Measurements from ENCODE around the gene CASZ1.

The CASZ1 gene

DNA sequence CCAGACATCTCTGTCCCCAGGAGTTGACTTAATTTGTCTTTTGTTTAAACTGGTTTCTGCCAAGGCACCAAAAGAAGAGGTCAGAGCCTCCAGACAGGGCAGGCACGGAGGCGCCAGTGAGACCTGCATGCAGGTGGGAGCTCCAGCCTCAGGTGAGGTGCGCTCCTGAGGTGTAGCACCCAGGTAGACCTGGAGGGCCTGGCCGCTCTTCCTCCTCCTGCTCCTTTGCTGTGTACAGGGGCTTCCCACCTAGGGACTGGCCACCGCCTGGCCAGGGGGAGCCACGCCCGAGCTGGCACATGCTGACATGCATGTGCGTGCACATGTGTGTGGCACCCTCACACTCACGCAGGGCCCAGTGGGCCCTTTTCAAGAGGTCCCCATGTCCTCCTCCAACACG is 163.0 kb downstream of the CASZ1 start:
- Histone ChIP-seq H3K9me3 (ENCODE audit: control insufficient read depth in 1 of 2, low read length in 2 of 2) (no peaks in the 10 kb centered on the region), H3K27ac (ENCODE audit: low read length) (no peak overlapping the region), H3K4me3 (ENCODE audit: low read depth in 1 of 2, low read length in 2 of 2) (no peak overlapping the region), H3K4me1 (ENCODE audit: control insufficient read depth in 1 of 2, insufficient read depth in 2 of 2, low read length in 2 of 2) (peaks cover 0 to 25% of the 10 kb centered on the region in 2 donors), H3K36me3 (ENCODE audit: control insufficient read depth in 1 of 2, insufficient read depth in 2 of 2, low read length in 2 of 2) (peaks cover 0 to 6% of the 10 kb centered on the region in 2 donors), H3K27me3 (ENCODE audit: low read depth, low read length) (no peaks in the 10 kb centered on the region)

DNA sequence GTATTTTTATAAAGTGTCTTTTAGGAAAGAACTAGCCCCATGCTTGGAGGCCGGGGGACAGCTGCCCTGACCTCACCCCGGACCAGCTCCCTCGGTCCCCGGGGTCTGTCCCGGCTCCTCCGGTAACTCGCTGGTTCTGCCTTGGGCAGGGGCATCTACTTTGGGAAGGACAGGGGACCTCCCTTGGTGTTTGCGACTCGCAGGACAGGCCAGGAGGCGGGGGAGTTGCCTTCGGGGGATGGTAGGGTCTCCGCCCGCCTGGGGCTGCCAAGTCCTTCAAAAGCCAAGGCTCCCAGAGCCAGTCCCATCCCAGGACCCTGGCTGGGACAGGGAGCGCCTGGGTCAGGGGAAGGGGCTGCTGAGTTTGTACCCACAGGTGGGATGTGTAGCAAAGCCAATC is 163.8 kb downstream of the CASZ1 start:
- Histone ChIP-seq H3K4me3 (ENCODE audit: low read depth in 1 of 2, low read length in 2 of 2) (no peak overlapping the region), H3K36me3 (ENCODE audit: control insufficient read depth in 1 of 2, insufficient read depth in 2 of 2, low read length in 2 of 2) (peaks cover 0 to 6% of the 10 kb centered on the region in 2 donors), H3K9me3 (ENCODE audit: control insufficient read depth in 1 of 2, low read length in 2 of 2) (no peaks in the 10 kb centered on the region), H3K27ac (ENCODE audit: low read length) (no peak overlapping the region), H3K27me3 (ENCODE audit: low read depth, low read length) (no peaks in the 10 kb centered on the region), H3K4me1 (ENCODE audit: control insufficient read depth in 1 of 2, insufficient read depth in 2 of 2, low read length in 2 of 2) (peaks cover 0 to 18% of the 10 kb centered on the region in 2 donors)

DNA sequence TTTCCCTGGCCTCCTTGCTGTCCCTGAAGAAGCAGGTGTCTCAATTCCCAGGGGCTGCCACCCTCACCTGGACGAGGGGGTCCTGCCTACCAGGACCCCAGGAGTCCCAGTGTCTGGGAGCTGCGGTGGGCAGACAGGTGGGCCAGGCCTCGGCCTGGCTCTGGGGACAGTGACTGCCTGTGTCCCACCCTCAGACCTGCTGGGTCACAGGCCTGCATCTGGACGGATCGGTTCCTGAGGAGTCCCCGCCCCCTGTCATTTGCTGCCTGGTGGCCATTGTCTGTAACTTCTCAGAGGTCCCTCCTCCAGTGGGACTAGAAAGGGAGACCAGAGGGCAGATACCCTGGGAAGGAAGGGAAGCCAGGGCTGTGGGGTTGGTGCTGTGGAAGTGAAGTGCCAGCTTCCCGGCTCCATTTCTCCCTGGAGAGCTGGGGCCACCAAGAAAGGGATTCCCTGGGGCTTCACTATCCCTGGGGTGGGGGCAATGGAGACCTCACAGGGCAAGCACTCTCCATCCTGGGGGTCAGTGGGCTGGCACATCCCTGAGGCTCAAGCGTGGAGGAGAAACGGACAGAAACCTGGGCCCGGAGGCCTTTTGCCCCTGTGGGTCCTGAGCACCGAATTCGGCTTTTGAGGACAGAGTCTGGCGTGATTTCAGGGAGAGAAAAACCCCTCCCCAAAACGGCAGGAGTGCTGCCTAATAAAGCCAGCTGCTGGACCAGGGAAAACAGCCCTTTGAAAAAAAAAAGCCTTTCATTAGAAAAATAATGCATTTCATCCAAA is 164.4 kb downstream of the CASZ1 start:
- no peaks in the 10 kb centered on the region for H3K9me3 ChIP-seq (ENCODE audit: control insufficient read depth in 1 of 2, low read length in 2 of 2)
- H3K27ac ChIP-seq (ENCODE audit: low read length), result no peak overlapping the region
- peaks cover 0 to 18% of the 10 kb centered on the region in 2 donors for H3K4me1 ChIP-seq (ENCODE audit: control insufficient read depth in 1 of 2, insufficient read depth in 2 of 2, low read length in 2 of 2)
- no peaks in the 10 kb centered on the region for H3K27me3 ChIP-seq (ENCODE audit: low read depth, low read length)
- peaks cover 0 to 6% of the 10 kb centered on the region in 2 donors for H3K36me3 ChIP-seq (ENCODE audit: control insufficient read depth in 1 of 2, insufficient read depth in 2 of 2, low read length in 2 of 2)
- no peak overlapping the region for H3K4me3 ChIP-seq (ENCODE audit: low read depth in 1 of 2, low read length in 2 of 2)

DNA sequence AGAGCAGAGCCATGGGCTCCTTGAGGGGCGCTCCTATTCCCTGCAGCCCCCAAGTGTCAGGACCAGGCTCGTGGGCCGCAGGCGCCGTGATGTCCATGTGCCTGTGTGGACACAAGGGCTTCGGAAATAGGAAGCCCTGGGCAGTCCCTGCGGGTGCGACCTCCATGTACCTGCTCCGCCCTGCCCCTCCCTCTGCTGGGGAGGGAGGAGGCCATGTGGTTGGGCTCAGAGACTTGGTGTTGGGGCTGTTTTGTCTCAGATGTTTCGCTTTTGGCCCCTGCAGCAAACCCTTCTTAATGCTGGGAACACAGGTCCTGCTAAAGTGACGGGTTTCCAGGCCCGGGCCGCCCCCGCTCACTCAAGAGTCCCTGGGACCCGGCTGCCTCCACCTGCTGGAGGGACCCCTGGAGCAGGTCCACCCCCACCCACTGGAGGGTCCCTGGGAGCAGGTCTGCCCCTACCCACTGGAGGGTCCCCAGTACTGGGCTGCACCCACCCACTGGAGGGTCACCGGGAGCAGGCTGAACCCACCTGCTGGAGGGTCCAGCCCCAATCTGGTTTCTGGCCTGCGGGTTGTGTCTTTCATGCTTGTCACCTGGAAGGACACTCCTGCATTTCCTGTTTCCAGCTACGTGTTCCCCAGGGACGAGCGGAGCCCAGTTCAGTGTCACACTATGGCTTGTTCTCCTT is 165.2 kb downstream of the CASZ1 start:
- H3K27ac ChIP-seq (ENCODE audit: low read length), result no peak overlapping the region
- no peaks in the 10 kb centered on the region for H3K9me3 ChIP-seq (ENCODE audit: control insufficient read depth in 1 of 2, low read length in 2 of 2)
- no peaks in the 10 kb centered on the region for H3K27me3 ChIP-seq (ENCODE audit: low read depth, low read length)
- H3K36me3 ChIP-seq (ENCODE audit: control insufficient read depth in 1 of 2, insufficient read depth in 2 of 2, low read length in 2 of 2), result peaks cover 0 to 7% of the 10 kb centered on the region in 2 donors
- no peak overlapping the region for H3K4me3 ChIP-seq (ENCODE audit: low read depth in 1 of 2, low read length in 2 of 2)
- H3K4me1 ChIP-seq (ENCODE audit: control insufficient read depth in 1 of 2, insufficient read depth in 2 of 2, low read length in 2 of 2), result peaks cover 0 to 18% of the 10 kb centered on the region in 2 donors

DNA sequence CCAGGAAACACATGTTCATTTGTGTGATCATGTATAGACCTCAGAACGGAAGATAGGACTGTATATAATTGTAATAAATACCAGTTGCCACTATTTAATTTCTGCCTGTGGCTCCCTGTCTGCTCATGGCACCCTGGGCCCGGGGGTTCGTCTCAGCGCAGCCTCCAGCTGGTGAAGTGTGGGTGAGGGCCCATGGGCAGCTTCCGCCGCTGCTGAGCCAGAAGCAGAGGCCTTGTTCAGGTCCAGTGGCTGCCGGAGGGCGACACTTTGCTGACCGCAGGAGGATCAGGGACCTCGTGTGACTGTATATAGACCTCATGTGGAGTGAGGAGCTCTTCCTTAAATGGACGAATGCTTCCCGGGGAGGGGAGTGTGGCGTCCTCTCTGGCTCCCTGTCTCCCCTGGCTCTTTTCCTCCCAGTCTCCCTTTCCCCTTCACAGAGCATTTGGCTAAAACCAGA is 165.8 kb downstream of the CASZ1 start:
- peaks cover 0 to 9% of the 10 kb centered on the region in 2 donors for H3K36me3 ChIP-seq (ENCODE audit: control insufficient read depth in 1 of 2, insufficient read depth in 2 of 2, low read length in 2 of 2)
- H3K27me3 ChIP-seq (ENCODE audit: low read depth, low read length), result no peaks in the 10 kb centered on the region
- no peaks in the 10 kb centered on the region for H3K9me3 ChIP-seq (ENCODE audit: control insufficient read depth in 1 of 2, low read length in 2 of 2)
- no peak overlapping the region for H3K4me3 ChIP-seq (ENCODE audit: low read depth in 1 of 2, low read length in 2 of 2)
- peaks cover 0 to 18% of the 10 kb centered on the region in 2 donors for H3K4me1 ChIP-seq (ENCODE audit: control insufficient read depth in 1 of 2, insufficient read depth in 2 of 2, low read length in 2 of 2)
- no peak overlapping the region for H3K27ac ChIP-seq (ENCODE audit: low read length)

DNA sequence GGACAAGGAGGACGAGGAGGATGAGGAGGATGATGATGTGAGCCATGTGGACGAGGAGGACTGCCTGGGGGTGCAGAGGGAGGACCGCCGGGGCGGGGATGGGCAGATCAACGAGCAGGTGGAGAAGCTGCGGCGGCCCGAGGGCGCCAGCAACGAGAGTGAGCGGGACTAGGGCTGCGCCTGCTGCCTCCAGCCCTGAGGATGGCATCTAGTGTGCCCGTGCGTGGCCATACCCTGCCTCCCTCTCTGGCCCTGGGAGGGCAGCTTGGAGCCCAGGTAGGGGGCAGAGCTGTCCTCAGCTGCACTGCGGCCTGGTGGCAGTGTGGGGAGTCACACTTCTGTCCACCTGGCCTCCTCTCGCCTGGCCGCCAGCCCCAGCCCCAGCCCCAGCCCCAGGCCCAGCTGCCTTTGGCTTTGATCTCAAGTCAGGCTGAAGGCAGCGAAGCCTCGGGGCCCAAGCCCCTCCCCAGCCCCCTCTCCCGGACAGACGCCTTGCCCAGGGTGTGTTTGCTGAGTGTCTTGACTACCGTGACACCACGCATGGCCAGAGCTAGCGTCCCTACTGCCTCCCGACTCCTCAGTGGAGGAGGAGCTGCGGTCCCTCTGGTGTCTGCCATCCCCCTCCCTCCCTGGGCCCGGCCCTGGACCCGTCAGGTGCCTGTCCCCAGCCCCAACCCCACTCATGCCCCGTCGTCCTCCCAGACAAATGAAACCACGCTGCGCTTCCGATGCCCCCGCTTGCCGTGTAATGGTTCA is 166.5 kb downstream of the CASZ1 start:
- H3K9me3 ChIP-seq (ENCODE audit: control insufficient read depth in 1 of 2, low read length in 2 of 2), result no peaks in the 10 kb centered on the region
- no peak overlapping the region for H3K4me3 ChIP-seq (ENCODE audit: low read depth in 1 of 2, low read length in 2 of 2)
- peaks cover 0 to 12% of the 10 kb centered on the region in 2 donors for H3K4me1 ChIP-seq (ENCODE audit: control insufficient read depth in 1 of 2, insufficient read depth in 2 of 2, low read length in 2 of 2)
- no peak overlapping the region for H3K27ac ChIP-seq (ENCODE audit: low read length)
- H3K27me3 ChIP-seq (ENCODE audit: low read depth, low read length), result no peaks in the 10 kb centered on the region
- H3K36me3 ChIP-seq (ENCODE audit: control insufficient read depth in 1 of 2, insufficient read depth in 2 of 2, low read length in 2 of 2), result peaks cover 0 to 9% of the 10 kb centered on the region in 2 donors

DNA sequence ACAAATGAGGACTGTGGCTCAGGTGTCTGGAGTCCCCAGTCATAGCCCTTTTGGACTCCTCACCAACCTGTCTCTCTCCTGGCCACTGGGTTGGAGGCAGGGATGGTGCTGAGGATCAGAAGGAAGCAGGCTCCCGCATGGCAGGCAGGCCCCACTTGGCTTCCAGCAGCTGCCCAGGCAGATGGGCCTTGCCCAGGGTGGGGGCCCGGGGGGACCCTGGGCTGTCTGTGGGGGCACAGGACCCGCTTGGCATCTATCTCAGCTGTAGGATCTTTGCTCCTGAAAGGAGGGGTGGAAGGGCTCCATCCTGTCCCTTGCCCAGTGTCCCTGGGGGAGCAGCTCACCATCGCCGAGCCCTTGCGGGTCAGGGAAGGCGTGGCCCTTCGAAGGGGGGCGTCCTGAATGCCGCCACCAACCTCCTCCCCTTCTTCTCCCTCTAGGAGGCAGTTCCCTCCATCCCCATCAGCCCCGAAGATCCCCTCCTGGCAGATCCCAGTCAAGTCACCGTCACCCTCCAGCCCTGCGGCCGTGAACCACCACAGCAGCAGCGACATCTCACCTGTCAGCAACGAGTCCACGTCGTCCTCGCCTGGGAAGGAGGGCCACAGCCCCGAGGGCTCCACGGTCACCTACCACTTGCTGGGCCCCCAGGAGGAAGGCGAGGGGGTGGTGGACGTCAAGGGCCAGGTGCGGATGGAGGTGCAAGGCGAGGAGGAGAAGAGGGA is 167.2 kb downstream of the CASZ1 start:
- no peaks in the 10 kb centered on the region for H3K9me3 ChIP-seq (ENCODE audit: control insufficient read depth in 1 of 2, low read length in 2 of 2)
- H3K4me1 ChIP-seq (ENCODE audit: control insufficient read depth in 1 of 2, insufficient read depth in 2 of 2, low read length in 2 of 2), result peaks cover 0 to 7% of the 10 kb centered on the region in 2 donors
- peaks cover 0 to 17% of the 10 kb centered on the region in 2 donors for H3K36me3 ChIP-seq (ENCODE audit: control insufficient read depth in 1 of 2, insufficient read depth in 2 of 2, low read length in 2 of 2)
- no peak overlapping the region for H3K27ac ChIP-seq (ENCODE audit: low read length)
- no peak overlapping the region for H3K4me3 ChIP-seq (ENCODE audit: low read depth in 1 of 2, low read length in 2 of 2)
- no peaks in the 10 kb centered on the region for H3K27me3 ChIP-seq (ENCODE audit: low read depth, low read length)

DNA sequence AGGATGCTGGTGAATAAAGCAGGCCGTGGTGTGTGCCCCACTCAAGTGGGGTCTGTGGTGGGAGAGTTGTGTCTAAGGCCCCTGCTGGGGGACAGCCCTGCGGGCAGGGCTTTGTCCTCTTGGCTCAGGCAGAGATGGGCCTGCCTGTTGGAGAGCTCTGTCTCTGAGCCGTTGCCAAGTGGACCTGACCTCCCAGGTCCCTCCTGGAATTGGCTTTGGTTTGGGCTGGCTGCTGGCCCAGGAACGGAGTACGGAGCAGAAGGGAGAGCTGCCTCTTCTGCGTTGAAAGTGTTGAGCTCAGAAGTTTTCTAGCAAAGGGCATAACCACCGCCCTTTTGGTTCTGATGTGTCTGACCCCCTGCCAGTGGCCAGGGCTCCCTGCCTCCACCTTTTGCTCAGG is 167.8 kb downstream of the CASZ1 start:
- Histone ChIP-seq H3K4me3 (ENCODE audit: low read depth in 1 of 2, low read length in 2 of 2) (no peak overlapping the region), H3K27ac (ENCODE audit: low read length) (no peak overlapping the region), H3K36me3 (ENCODE audit: control insufficient read depth in 1 of 2, insufficient read depth in 2 of 2, low read length in 2 of 2) (peaks cover 2 to 23% of the 10 kb centered on the region in 2 donors), H3K4me1 (ENCODE audit: control insufficient read depth in 1 of 2, insufficient read depth in 2 of 2, low read length in 2 of 2) (peaks cover 0 to 7% of the 10 kb centered on the region in 2 donors), H3K9me3 (ENCODE audit: control insufficient read depth in 1 of 2, low read length in 2 of 2) (no peaks in the 10 kb centered on the region), H3K27me3 (ENCODE audit: low read depth, low read length) (no peaks in the 10 kb centered on the region)

DNA sequence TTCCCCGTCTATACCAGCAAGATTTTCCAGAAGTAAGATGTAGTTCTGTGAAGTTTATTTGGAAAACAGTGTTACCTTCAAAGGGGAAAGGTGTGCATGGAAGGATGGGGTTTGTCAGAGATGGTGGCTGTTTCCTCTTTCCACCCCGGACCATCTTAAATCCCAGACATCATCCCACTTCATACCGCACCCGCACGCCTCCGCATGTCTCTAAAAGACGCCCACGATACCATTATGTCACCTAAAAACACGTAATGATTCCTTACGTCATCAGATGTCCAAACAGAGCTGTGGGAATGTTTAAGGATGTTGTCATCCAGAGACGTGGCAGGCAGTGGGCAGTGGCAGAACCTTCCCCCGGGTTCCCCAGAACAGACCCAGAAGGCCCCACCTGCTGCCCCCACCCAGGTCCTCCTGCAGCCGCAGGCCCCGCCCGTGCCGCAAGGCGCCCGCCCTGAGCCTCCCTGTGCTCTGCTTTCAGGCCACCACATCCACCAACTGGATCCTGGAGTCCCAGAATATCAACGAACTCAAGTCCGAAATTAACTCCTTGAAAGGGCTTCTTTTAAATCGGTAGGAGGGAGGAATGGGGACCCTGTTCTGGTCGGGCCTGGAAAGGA is 169.5 kb downstream of the CASZ1 start:
- Histone ChIP-seq H3K27ac (ENCODE audit: low read length) (no peak overlapping the region), H3K9me3 (ENCODE audit: control insufficient read depth in 1 of 2, low read length in 2 of 2) (no peaks in the 10 kb centered on the region), H3K4me1 (ENCODE audit: control insufficient read depth in 1 of 2, insufficient read depth in 2 of 2, low read length in 2 of 2) (peaks cover 0 to 7% of the 10 kb centered on the region in 2 donors), H3K4me3 (ENCODE audit: low read depth in 1 of 2, low read length in 2 of 2) (no peak overlapping the region), H3K27me3 (ENCODE audit: low read depth, low read length) (no peaks in the 10 kb centered on the region), H3K36me3 (ENCODE audit: control insufficient read depth in 1 of 2, insufficient read depth in 2 of 2, low read length in 2 of 2) (peaks cover 14 to 29% of the 10 kb centered on the region in 2 donors)

DNA sequence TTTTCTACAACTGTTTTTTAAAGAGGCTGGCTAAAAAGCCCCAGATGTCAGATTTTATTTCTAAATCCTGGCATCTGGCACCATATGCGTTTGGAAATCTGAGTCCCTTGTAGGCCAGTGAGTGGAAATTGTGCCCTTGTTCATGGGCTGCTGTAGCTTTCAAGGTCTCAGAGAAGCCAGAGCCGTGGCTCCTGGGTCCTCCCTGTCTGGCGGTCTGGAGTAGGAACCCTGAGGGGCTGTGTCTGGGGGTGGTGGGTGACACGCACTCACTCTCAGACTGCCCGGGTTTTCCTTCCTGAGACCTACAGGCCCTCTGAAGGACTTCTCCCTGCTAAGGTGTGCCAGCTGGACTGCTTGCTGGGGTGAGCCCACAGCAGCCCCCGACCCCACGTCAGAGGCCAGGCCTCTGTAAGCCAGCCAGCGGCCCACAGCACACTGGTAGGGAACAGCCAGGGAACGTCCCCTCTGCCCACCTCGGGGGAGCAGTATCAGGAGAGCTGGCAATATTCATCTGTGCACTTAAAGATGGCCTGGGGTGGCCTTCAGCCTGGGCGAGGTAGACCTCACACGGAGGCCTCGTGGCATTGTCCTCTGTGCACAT is 170.2 kb downstream of the CASZ1 start:
- peaks cover 14 to 32% of the 10 kb centered on the region in 2 donors for H3K36me3 ChIP-seq (ENCODE audit: control insufficient read depth in 1 of 2, insufficient read depth in 2 of 2, low read length in 2 of 2)
- H3K9me3 ChIP-seq (ENCODE audit: control insufficient read depth in 1 of 2, low read length in 2 of 2), result no peaks in the 10 kb centered on the region
- H3K4me1 ChIP-seq (ENCODE audit: control insufficient read depth in 1 of 2, insufficient read depth in 2 of 2, low read length in 2 of 2), result peaks cover 0 to 7% of the 10 kb centered on the region in 2 donors
- H3K27me3 ChIP-seq (ENCODE audit: low read depth, low read length), result no peaks in the 10 kb centered on the region
- H3K27ac ChIP-seq (ENCODE audit: low read length), result no peak overlapping the region
- no peak overlapping the region for H3K4me3 ChIP-seq (ENCODE audit: low read depth in 1 of 2, low read length in 2 of 2)

Measured in muscle layer of duodenum (tissue), 2 donors.